ENCODE data around the gene PCDHGC3. TPM values are rescaled to one million over a fixed set of nuclear protein-coding genes. Genes with fewer than 3 reads are reported as not detected.

Gene PCDHGC3
- total RNA-seq, 1 donor, result 59.4 TPM

GRCh38 chr5:141508798-141509611, 33.2 kb downstream of the PCDHGC3 start:
- no peak overlapping the region for H2AFZ ChIP-seq (ENCODE audit: low read length)

GRCh38 chr5:141510160-141510559, 34.4 kb downstream of the PCDHGC3 start:
- Histone ChIP-seq H3K4me2 (ENCODE audit: insufficient read depth, low read length) (no peak overlapping the region), H3K4me3 (ENCODE audit: insufficient read depth, low read length) (no peak overlapping the region), H3K36me3 (ENCODE audit: insufficient read depth, low read length) (peaks cover 32% of the 10 kb centered on the region), H2AFZ (ENCODE audit: low read length) (no peak overlapping the region), H4K20me1 (ENCODE audit: insufficient read depth, low read length) (no peaks in the 10 kb centered on the region), H3K9me3 (ENCODE audit: low read depth, low read length) (no peaks in the 10 kb centered on the region), H3K27ac (ENCODE audit: low read depth, low read length) (peak overlapping the region; percentile 87), H3K4me1 (ENCODE audit: insufficient read depth, low read length) (peaks cover 63% of the 10 kb centered on the region), H3K27me3 (ENCODE audit: insufficient read depth, low read length) (no peaks in the 10 kb centered on the region), H3K79me2 (ENCODE audit: insufficient read depth, low read length) (peaks cover 11% of the 10 kb centered on the region)
- no peak for DNase-seq (ENCODE audit: insufficient read length, low spot score, missing footprints)
- TF ChIP-seq CTCF (IDR thresholded peaks at IDR 0.05; ENCODE audit: extremely low read depth, low read depth, low read length), result no peak

More at GRCh38 chr5:141508798-141509611, 33.2 kb downstream of the PCDHGC3 start:
- Histone ChIP-seq H3K4me2 (ENCODE audit: insufficient read depth, low read length) (peak overlapping the region; percentile 85), H3K27me3 (ENCODE audit: insufficient read depth, low read length) (no peaks in the 10 kb centered on the region), H3K36me3 (ENCODE audit: insufficient read depth, low read length) (peaks cover 33% of the 10 kb centered on the region), H3K4me1 (ENCODE audit: insufficient read depth, low read length) (peaks cover 52% of the 10 kb centered on the region), H3K4me3 (ENCODE audit: insufficient read depth, low read length) (peak overlapping the region; percentile 62), H3K27ac (ENCODE audit: low read depth, low read length) (peak overlapping the region; percentile 87), H3K9me3 (ENCODE audit: low read depth, low read length) (no peaks in the 10 kb centered on the region), H3K79me2 (ENCODE audit: insufficient read depth, low read length) (peaks cover 15% of the 10 kb centered on the region), H4K20me1 (ENCODE audit: insufficient read depth, low read length) (no peaks in the 10 kb centered on the region)
- peak; percentile 99 for DNase-seq (ENCODE audit: insufficient read length, low spot score, missing footprints)
- TF ChIP-seq CTCF (IDR thresholded peaks at IDR 0.05; ENCODE audit: extremely low read depth, low read depth, low read length), result no peak

DNA sequence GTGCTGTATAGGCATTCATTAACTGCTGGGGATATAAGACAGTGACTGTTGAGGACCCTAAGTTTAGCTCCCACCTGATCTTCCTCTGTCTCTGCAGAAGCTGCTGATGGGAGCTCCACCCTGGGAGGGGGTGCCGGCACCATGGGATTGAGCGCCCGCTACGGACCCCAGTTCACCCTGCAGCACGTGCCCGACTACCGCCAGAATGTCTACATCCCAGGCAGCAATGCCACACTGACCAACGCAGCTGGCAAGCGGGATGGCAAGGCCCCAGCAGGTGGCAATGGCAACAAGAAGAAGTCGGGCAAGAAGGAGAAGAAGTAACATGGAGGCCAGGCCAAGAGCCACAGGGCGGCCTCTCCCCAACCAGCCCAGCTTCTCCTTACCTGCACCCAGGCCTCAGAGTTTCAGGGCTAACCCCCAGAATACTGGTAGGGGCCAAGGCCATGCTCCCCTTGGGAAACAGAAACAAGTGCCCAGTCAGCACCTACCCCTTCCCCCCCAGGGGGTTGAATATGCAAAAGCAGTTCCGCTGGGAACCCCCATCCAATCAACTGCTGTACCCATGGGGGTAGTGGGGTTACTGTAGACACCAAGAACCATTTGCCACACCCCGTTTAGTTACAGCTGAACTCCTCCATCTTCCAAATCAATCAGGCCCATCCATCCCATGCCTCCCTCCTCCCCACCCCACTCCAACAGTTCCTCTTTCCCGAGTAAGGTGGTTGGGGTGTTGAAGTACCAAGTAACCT, 35.3 kb downstream of the PCDHGC3 start:
- Histone ChIP-seq H2AFZ (ENCODE audit: low read length) (no peak overlapping the region), H3K4me2 (ENCODE audit: insufficient read depth, low read length) (no peak overlapping the region), H3K4me1 (ENCODE audit: insufficient read depth, low read length) (peaks cover 71% of the 10 kb centered on the region), H3K4me3 (ENCODE audit: insufficient read depth, low read length) (no peak overlapping the region), H4K20me1 (ENCODE audit: insufficient read depth, low read length) (no peaks in the 10 kb centered on the region), H3K79me2 (ENCODE audit: insufficient read depth, low read length) (peaks cover 8% of the 10 kb centered on the region), H3K36me3 (ENCODE audit: insufficient read depth, low read length) (peaks cover 23% of the 10 kb centered on the region), H3K9me3 (ENCODE audit: low read depth, low read length) (no peaks in the 10 kb centered on the region), H3K27me3 (ENCODE audit: insufficient read depth, low read length) (no peaks in the 10 kb centered on the region), H3K27ac (ENCODE audit: low read depth, low read length) (peak overlapping the region; percentile 96)
- DNase-seq (ENCODE audit: insufficient read length, low spot score, missing footprints), result no peak
- no peak for TF ChIP-seq CTCF (IDR thresholded peaks at IDR 0.05; ENCODE audit: extremely low read depth, low read depth, low read length)

Data from osteoblast (primary cell).